Activated CD8-positive, alpha-beta memory T cell treated with anti-CD3 and anti-CD28 coated beads, Interleukin-2, amount 50 U/mL, for 1 hour (primary cell): ENCODE data around the gene EGFR.

Experiments
- DNase-seq: peaks from one replicate; pipeline ENCODE4 v3.0.0-alpha.2; 2020; ENCODE audit errors: extremely low read depth

The EGFR gene

GRCh38 chr7:55036950-55037736 is 18.3 kb downstream of the EGFR start:
- no peak for DNase-seq

DNA sequence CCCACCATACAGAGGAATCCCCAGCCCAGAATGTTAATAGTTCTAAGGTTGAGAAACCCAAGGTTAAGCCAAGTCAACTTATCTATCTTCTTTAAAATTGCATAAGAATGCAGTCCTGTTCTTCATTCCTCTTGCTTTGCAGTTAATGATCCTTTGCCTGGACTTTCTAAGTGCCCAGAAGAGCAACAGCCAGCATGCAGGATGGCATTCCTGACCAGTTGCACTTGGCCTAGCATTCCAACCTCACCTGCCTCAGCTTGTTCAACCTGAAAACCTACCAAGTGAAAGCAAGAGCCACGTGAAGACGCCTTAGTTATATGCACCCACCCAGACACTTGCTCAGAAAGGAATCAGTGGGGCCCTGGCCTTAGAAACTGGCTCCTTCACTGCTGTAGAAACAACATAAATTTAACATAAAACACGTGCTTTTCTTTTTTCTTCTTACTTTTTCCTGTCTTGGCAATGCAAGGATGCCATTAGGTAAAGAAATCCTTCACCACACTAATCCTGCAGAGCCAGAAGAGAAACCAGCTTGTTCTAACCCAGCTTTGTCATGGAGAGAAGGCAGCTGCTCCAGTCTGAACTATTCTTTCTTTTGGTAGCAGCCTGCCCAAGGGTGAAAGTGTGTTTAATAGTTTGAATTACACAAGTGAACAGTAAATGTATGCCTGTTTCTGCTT is 25.0 kb downstream of the EGFR start:
- no peak for DNase-seq

DNA sequence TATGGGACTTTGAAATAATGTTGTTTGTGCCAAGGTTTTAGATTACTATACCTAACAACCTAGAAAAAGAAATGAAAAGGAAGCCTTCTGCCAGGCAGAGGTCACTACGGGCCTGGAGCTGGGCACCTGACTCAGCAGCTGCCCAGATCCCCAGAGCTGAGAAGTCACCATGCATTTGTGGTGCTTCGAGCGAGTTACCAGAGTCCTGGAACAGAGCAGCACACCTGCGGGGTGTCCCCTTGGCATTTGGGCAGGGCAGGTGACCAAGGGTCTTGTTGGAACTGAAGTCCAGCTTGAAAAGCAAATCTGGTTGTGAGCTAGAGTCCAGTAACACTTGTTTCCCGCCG is 25.5 kb downstream of the EGFR start:
- no peak for DNase-seq

GRCh38 chr7:55044791-55045190 is 26.0 kb downstream of the EGFR start:
- DNase-seq, result no peak

- DNase-seq, result no peak
These were observed 27.9 kb downstream of the EGFR start for GRCh38 chr7:55046582-55047342.

GRCh38 chr7:55048221-55048859 is 29.5 kb downstream of the EGFR start:
- no peak for DNase-seq

DNA sequence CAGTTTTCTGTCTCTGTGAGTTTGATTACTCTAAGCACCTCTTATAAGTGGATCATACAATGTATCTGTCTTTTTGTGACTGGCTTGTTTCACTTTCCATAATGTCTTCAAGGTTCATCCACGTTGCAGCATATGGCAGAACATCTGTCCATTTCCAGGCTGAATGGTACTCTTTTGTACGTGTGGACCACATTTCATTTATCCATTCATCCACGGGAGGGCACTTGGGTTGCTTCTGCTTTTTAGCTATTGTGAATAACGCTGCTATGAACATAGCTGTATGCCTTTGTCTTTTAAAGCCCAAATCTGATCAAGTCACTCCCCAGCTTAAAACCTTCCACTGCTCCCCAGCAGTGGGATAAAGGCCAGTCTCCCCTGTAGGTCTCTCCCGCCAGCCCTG is 31.5 kb downstream of the EGFR start:
- DNase-seq, result no peak

GRCh38 chr7:55052081-55052480 is 33.3 kb downstream of the EGFR start:
- DNase-seq, result no peak

DNA sequence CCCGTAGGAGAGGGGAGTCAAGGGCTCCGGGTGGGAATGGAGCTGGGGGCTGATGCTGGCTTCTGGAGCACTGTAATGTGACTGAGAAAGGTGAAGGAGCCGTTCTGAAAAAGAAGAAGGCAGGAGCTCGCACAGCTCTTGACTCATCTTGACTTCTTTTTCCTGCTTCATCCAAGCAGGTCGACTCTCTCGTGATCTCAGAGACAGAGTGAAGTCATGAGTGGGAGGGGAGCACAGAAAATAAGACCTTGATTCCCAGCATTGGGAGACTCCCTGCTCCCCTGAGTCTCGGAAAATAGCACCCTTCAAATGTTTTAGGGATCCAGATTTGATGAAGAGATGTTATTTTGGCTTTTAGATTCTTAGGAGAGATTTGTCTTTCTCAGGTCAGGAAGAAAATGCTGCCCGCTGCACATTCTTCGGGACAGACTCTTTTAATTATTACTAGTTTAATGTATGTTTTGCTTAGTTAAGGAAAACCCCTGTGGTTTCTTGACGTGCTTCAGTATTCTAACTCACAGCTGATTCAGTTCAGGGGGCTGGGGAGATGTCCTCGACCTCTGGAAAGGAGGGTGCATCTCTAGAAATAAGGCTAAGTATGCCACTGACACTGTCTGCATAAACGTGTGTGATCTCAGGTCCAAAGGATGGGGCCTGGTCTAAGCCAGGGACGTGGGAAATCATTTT is 34.1 kb downstream of the EGFR start:
- DNase-seq, result no peak

DNA sequence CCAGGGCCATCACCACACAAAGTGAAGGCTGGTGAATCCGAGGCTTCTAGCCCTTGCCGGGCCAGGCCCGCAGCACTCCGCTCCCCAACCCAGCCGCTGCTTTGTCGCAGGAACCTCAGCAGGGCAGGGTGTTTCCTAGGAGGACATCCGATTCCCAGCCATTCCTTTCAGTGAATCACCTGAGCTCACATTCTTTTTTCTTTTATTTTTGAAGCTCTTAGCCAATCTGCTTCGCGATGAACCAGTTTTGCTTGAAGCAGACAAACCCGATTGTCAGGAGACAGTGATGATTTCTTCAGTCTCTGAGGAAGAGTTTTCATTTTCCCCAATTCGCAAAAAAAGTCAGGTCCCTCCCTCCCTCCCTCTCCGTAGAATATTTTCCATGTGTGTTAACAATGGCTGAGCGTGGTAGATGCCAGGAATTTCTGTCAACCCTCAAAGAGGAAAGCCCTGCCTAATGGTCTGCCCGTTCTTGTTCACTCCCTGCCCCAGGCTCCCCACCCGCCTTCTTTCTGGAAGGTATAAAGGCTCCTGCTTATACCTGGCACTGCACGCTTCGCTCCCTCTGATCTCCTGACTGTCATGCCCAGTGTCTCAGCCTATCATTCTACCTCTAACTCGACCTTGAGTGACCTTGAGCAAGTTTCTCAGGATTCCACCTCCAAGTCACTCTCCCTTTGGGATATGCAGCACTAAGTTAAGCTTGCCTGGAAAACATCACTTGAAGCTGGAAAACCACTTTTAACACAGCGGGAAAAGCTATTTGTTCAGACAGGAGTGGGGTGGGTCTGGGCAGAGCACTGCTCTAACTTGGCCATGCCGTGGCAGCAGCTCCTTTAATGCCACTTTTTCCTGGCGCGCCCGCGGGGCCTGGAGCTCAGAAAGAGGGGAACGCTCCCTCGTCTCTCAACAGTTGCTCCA is 35.1 kb downstream of the EGFR start:
- DNase-seq, result no peak

GRCh38 chr7:55054758-55055157 is 35.9 kb downstream of the EGFR start:
- DNase-seq, result no peak

DNA sequence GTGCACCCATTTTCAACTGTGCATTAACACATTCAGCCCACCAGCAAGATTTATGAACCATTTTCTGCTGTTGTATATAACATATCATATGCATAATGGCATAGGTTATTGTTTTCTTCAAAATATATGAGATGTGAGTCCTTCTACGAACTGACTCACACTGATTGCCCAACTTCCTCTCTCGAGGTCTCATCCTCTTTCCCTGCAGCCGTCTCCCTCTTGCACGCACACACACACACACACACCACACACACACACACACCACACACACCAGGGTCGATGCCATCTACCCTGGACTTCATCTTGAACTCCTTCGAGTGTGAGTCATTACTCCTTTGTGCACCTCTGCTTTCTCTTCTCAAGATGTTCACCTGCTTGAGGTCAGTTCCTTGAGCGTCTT is 36.7 kb downstream of the EGFR start:
- DNase-seq, result no peak

GRCh38 chr7:55056068-55056467 is 37.3 kb downstream of the EGFR start:
- DNase-seq, result no peak

GRCh38 chr7:55056577-55057480 is 38.0 kb downstream of the EGFR start:
- no peak for DNase-seq

DNA sequence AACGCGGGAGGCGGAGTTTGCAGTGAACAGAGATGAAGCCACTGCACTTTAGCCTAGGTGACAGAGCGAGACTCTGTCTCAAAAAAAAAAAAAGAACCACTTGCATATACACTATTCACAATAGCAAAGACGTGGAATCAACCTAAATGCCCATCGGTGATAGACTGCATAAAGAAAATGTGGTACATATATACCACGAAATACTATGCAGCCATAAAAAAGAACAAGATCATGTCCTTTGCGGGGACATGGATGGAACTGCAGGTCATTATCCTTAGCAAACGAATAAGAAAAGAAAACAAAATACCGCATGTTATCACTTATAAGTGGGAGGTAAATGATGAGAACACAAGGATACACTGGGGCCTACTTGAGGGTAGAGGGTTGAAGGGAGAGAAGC is 39.5 kb downstream of the EGFR start:
- DNase-seq, result no peak

GRCh38 chr7:55059021-55059420 is 40.2 kb downstream of the EGFR start:
- DNase-seq, result no peak

- no peak for DNase-seq
These were observed 41.3 kb downstream of the EGFR start for GRCh38 chr7:55060085-55060484.

DNA sequence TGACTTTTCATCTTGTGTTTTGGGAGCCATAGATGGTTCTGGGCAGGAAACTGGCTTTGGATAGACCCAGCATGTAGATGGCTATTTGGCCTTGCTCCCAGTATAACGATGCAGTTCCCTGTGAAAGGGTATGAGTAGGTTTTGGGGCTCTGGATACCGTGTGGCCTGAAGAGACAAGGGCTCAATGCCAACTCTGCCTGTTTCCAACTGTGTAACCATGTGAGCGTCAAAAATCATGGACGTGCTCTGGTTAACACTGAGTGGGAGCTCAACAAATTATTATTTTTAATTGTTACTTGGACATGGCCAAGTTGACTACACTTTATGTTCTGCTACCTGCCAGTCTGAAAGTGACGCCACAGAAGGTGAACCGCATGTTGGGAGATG is 41.8 kb downstream of the EGFR start:
- no peak for DNase-seq

DNA sequence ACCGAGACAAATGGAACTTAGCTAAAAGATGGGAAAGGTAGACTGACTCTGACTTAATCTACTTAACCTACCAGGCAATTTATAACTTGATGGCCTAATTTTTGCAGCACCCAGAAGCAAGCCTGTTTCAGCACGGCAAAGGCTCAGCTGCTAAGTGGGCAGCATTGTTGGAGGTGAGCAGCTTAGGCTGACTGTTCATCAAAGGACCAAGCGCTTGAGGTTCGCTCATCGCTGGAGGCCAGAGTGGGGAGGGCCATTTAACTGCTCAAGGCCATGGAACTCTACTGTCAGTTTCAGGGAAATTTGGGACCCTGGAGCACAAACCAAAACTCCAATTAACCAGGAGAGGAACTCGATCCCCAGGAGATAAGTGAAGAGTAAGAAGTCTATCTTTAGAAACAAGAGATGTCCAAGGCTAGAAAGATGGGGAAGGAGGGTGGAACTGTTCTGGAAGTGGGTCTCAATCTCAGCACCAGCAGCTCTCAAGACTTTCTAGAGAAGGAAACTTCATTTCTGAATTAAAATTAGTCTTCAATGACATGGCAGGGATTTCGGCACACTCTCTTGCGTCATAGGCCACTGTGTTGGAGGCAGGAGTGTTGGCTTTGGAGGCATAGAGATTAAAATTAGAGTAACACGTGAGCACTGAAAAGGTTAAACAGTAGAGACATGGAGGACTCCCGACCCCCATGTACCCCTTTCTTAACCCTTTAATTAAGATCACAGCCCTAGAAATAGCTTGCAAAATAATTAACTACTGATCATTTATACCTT is 43.1 kb downstream of the EGFR start:
- DNase-seq, result no peak
